ENCODE results near the gene HRH2.

- TF ChIP-seq CTCF (IDR thresholded peaks at IDR 0.05) (no peak), POLR2A (IDR thresholded peaks at IDR 0.05) (no peak), POLR2AphosphoS5 (IDR thresholded peaks at IDR 0.05) (no peak), EP300 (IDR thresholded peaks at IDR 0.05) (no peak)
These were observed 1.8 kb downstream of the HRH2 start for GRCh38 chr5:175659546-175660253.

Measured in stomach (tissue), 4 donors.